GM18498 (cell line): Measurements from ENCODE around the gene KAT6B.

ENCODE experiments used
- ATAC-seq: cut with Tn5 transposase; IDR thresholded peaks from one replicate; pipeline ENCODE4 v1.9.1; 2021; ENCODE audit warnings: mild to moderate bottlenecking, moderate library complexity; ENCODE audit not compliant: unreplicated experiment

KAT6B gene

GRCh38 chr10:74947781-74948401 lies 121.5 kb downstream of the KAT6B start:
- ATAC-seq, result no peak

DNA sequence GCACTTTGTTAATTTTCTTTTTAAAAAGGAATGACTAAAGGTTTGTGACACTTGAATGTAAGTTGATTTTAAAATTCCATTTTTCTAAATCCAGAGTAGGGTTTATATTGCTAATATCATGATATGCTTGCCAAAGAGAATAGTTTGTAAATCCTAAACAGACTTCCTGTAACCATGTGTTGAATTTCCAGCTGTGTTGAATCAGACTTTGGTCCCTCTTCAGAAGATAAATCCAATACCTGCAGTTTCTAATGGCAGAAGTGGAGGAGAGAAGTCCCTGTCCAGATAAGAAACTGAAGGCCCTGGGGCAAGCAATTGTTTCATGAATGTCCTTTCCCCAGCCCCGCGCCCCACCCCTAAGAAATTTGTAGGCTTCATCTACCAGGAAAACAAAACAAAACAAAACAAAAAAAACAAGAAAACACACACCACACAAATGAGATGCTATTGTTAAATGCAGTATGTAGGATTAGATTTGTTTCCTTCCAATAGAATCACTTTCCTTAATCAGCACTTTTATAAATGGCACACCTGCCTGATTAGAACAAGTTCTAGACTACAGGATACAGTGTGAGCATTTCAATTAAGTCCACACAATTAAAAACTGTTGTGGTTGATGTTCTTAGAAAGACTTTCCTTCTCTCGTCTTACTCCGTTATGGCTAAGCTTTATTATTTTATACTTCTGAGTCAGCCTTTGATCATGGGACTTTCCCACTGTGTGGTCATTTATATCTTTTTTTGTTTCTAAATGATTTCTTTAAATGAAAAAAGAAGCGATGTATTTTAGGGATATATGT lies 122.8 kb downstream of the KAT6B start:
- no peak for ATAC-seq

- no peak for ATAC-seq
These were observed 123.7 kb downstream of the KAT6B start for GRCh38 chr10:74949843-74950765.

- ATAC-seq, result no peak
These were observed 126.8 kb downstream of the KAT6B start for GRCh38 chr10:74953214-74953613.

DNA sequence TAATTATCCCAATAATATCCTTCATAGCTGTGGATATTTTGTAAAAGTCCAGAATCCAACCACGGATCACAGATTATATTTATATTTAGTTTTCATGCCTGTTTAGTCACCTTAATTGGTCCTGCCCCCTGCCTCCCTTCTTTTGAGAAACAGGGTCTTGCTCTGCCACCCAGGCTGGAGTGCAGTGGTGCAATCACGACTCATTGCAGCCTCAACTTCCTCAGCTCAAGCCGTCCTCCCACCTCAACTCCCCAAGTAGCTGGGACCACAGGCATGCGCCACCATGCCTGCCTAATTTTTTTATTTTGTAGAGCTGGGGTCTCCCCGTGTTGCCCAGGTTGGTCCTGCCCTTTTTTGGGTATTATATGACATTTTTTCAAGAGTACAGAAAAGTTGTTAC lies 129.4 kb downstream of the KAT6B start:
- ATAC-seq, result no peak

DNA sequence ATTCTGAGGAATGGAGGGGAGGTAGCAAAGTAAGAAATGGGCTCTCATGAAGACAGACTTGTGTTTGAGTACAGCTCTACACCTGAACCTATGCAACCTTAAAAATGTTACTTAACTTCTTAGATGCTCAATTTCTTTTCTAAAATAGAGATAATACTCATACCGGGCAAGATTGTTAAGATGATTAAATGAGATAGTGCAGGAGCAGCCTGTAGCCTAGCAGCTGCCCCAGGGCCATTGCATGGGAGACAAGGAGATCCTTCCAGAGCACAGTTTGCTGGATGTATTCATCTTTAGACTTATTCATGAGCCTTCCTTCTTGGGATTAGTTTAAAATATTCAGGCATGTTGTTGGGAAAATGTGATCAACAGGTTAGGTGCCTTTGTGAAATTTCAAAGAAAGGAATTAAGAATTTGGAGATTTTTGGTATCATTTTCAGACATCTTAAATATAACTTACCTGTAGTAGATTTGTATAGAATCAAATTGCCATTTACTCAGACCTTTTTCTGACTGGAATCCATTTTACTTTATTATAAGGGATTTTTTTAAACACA lies 130.2 kb downstream of the KAT6B start:
- no peak for ATAC-seq

GRCh38 chr10:74957285-74957961 lies 131.0 kb downstream of the KAT6B start:
- no peak for ATAC-seq

GRCh38 chr10:74958316-74958715 lies 131.9 kb downstream of the KAT6B start:
- no peak for ATAC-seq

GRCh38 chr10:74960670-74961069 lies 134.3 kb downstream of the KAT6B start:
- ATAC-seq, result no peak

GRCh38 chr10:74962517-74962916 lies 136.1 kb downstream of the KAT6B start:
- no peak for ATAC-seq

DNA sequence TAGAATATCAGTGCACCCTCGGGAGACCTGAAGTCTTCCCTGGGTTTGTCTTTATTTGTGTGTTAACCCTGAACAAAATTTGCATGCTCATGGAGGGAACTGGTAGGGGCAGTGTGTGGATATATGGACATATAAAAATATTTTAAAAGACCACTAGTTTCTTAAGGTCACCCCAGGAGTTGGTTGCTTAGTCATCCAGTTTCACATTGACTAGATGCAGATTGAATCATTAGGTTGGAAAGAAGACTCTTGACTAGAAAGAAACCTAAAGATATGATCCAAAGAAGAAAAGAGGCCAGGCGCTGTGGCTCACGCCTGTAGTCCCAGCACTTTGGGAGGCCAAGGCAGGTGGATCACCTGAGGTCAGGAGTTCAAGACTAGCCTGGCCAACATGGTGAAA lies 137.1 kb downstream of the KAT6B start:
- ATAC-seq, result no peak

GRCh38 chr10:74967911-74968666 lies 141.7 kb downstream of the KAT6B start:
- ATAC-seq, result no peak

GRCh38 chr10:74968667-74969061 lies 142.3 kb downstream of the KAT6B start:
- ATAC-seq, result no peak

GRCh38 chr10:74969093-74969492 lies 142.7 kb downstream of the KAT6B start:
- no peak for ATAC-seq

DNA sequence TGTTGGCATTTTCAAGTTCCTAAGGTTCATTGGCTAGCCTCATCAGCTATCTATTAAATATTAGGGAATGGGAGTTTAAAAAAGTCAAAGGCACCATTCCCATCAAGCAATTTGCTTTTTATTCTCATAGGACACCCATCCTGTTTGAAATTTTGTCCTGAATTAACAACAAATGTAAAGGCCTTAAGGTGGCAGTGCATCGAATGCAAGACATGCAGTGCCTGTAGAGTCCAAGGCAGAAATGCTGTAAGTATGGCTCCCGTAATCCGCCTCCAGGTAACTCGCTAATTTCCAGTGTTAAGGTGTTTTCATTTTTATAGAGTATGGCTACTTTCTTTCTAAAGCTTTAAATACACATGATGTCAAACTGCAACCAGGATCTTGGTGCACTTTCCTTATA lies 143.1 kb downstream of the KAT6B start:
- no peak for ATAC-seq

GRCh38 chr10:74973741-74974392 lies 147.5 kb downstream of the KAT6B start:
- ATAC-seq, result no peak

GRCh38 chr10:74975758-74976157 lies 149.4 kb downstream of the KAT6B start:
- ATAC-seq, result no peak

DNA sequence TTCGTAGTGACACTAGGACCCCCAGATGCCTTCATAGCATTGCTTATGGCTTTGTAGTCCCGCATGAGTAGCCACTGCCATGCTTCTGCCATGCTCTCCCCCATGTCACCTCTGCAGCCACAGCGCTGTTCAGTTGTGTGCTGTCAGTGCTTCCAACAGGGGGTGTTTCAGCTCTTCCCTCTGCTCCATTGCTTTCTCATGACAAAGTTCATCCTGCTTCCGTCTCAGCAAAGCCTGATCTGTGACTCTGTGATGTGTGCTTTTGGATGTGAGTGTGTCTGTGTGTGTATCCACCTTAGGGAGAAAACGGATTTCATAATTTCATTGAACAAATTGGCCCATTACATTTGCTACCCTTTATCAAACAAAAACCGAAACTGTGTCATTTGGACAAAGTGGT lies 150.2 kb downstream of the KAT6B start:
- ATAC-seq, result no peak

DNA sequence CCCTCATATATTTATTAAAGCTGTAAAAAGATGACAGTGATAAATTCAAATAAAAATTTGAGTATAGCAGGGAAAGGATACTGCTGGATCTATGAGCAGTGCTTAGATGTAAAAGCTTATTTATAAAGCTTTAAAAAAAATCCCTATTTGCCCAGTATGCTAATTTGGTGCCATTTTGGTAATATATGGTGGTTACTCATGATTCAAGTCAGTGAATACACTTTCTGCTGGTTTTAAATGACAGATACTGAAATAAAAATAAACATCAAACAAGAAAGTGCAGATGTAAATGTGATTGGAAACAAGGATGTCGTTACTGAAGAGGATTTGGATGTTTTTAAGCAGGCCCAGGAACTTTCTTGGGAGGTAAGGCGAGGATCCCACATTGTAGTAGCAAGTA lies 150.7 kb downstream of the KAT6B start:
- no peak for ATAC-seq
